Loucy (cell line): ENCODE results near the gene NR4A2.

Source experiments
- H2AFZ ChIP-seq: fragments of 200-600 bp; sonication (generic); 2 replicates; pipeline ENCODE4 v1.6.0; 2016; ENCODE audit warnings: antibody characterized with exemption, mild to moderate bottlenecking, low read length, moderate library complexity
- H3F3A ChIP-seq: fragments of 200-600 bp; 2 replicates; pipeline ENCODE4 v1.6.0; 2016; ENCODE audit warnings: antibody characterized with exemption, low read depth, mild to moderate bottlenecking
- H3K27me3 ChIP-seq: fragments of 200-600 bp; sonication (generic); 2 replicates; pipeline ENCODE4 v1.6.1; 2014; ENCODE audit warnings: low read length, mild to moderate bottlenecking; ENCODE audit not compliant: insufficient read depth, poor library complexity, severe bottlenecking
- H3K36me3 ChIP-seq: fragments of 200-600 bp; sonication (generic); 2 replicates; pipeline ENCODE4 v1.6.1; 2016; ENCODE audit warnings: low read length; ENCODE audit not compliant: insufficient read depth
- H3K4me1 ChIP-seq: fragments of 200-600 bp; sonication (generic); 2 replicates; pipeline ENCODE4 v1.5.1; 2014; ENCODE audit warnings: low read length, mild to moderate bottlenecking; ENCODE audit not compliant: insufficient read depth, poor library complexity, severe bottlenecking
- H3K4me2 ChIP-seq: fragments of 200-600 bp; sonication (generic); 2 replicates; pipeline ENCODE4 v1.6.0; 2014; ENCODE audit warnings: antibody characterized with exemption, low read length, low read depth, mild to moderate bottlenecking; ENCODE audit not compliant: poor library complexity, severe bottlenecking
- H3K4me3 ChIP-seq: fragments of 200-600 bp; sonication (generic); 2 replicates; pipeline ENCODE4 v1.5.1; 2014; ENCODE audit warnings: low read length, mild to moderate bottlenecking, mixed read lengths; ENCODE audit not compliant: poor library complexity, severe bottlenecking
- H3K79me2 ChIP-seq: fragments of 200-600 bp; sonication (generic); 2 replicates; pipeline ENCODE4 v1.6.1; 2014; ENCODE audit warnings: low read length; ENCODE audit not compliant: insufficient read depth
- H3K9ac ChIP-seq: fragments of 200-600 bp; sonication (generic); 2 replicates; pipeline ENCODE4 v1.6.0; 2014; ENCODE audit warnings: mild to moderate bottlenecking, low read depth, low read length, moderate library complexity; ENCODE audit not compliant: poor library complexity, severe bottlenecking
- H3K9me2 ChIP-seq: fragments of 200-600 bp; sonication (generic); replicated peaks from 2 replicates; pipeline ENCODE4 v1.6.1; 2016; ENCODE audit warnings: low read depth, low read length, mixed read lengths
- H3K9me3 ChIP-seq: fragments of 200-600 bp; sonication (generic); 2 replicates; pipeline ENCODE4 v1.6.1; 2014; ENCODE audit warnings: mild to moderate bottlenecking, antibody characterized with exemption, low read length, low read depth; ENCODE audit not compliant: insufficient read depth
- H4K20me1 ChIP-seq: fragments of 200-600 bp; sonication (generic); 2 replicates; pipeline ENCODE4 v1.6.0; 2014; ENCODE audit warnings: antibody characterized with exemption, low read length, mild to moderate bottlenecking; ENCODE audit not compliant: insufficient read depth, poor library complexity, severe bottlenecking
- CTCF ChIP-seq: fragments of 200-600 bp; sonication (generic); conservative IDR thresholded peaks from 2 replicates; pipeline ENCODE4 v1.5.1; 2014; ENCODE audit warnings: mild to moderate bottlenecking, antibody characterized with exemption, low read length
- EZH2phosphoT487 ChIP-seq: fragments of 200-600 bp; IDR thresholded peaks from 2 replicates; pipeline ENCODE4 v1.6.1; 2018; ENCODE audit warnings: antibody characterized with exemption, mild to moderate bottlenecking, moderate library complexity, borderline replicate concordance

The NR4A2 gene

DNA sequence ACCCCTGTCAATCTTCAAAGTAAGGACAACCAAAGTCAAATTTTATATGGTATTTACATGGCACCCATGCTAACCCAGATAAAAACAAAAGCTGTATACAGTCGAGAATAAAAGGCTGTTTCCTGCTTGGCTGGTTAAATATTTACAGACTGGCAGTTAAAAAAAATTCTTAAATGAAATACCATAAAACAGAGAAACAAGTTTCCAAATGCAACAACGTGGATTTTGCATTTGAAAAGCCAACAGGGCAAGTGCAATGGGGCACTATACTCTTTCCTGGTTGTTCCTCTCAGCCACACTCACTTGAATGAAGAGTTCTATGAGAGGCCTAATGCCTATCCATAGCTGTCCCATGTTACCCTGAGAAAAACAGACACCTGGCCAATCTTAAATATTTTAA lies 6.1 kb upstream of the NR4A2 start:
- no peak overlapping the region for H3K9ac ChIP-seq
- TF ChIP-seq EZH2phosphoT487 (no peak), CTCF (no peak)
- peak overlapping the region; percentile 84 for H3K4me2 ChIP-seq
- H3F3A ChIP-seq = peaks cover 9% of the 10 kb centered on the region; the same call in 1 of the 2 replicates
- peak overlapping the region; percentile 31 for H3K4me3 ChIP-seq
- no peaks in the 10 kb centered on the region for H3K9me2 ChIP-seq
- no peaks in the 10 kb centered on the region for H3K36me3 ChIP-seq
- H3K9me3 ChIP-seq = no peaks in the 10 kb centered on the region
- H3K4me1 ChIP-seq = peaks cover 49% of the 10 kb centered on the region
- H3K27me3 ChIP-seq = peaks cover 3% of the 10 kb centered on the region
- H4K20me1 ChIP-seq = no peaks in the 10 kb centered on the region
- peaks cover 35% of the 10 kb centered on the region for H3K79me2 ChIP-seq
- no peak overlapping the region for H2AFZ ChIP-seq

DNA sequence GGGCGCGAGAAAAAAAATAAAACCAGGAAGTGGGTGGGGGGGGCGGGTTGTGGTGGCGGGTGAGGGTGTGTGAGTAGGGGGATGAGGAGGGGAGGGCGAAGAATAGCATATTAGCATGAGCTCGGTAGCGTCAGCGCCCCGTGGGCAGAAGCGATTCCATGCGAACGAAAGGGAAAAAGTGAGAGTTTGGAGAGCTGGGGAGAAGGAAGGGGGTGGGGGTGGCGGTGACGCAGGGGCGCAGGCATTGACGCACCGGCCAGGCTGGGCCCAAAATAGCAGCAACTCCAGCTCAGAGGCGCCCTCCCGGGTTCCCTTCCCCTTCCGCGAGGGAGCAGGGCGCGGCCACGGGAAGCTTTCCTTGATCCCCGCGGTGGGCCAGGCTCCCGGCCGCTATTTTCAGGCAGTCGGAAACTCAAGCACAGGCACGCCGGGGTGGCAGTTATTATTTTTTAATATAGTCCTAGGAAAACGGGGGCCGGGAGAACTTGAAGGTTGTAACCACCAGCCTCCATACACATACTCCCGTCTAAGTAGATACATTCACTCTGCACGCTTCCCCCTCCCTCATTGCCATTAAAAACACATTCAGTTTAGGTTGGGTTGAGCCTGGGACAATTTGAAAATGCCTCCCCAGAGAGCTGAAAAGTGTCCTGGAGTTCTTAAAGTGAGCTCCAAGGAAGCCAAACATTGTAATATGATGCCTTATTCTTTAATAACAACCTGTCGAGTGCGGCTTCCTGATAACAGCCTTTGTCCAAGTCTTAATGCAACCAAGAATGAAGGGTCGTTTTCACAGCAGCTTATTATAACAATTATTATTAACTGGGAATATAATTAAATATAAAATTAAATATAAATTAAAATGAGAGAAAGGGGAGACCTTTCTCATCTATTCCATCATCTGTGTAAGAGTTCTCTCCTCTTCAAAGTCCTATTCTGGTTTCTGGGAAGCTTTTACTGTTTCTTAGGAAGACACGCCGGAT lies 2.3 kb upstream of the NR4A2 start:
- peaks cover 9% of the 10 kb centered on the region; the same call in 1 of the 2 replicates for H3F3A ChIP-seq
- H3K9me2 ChIP-seq = no peaks in the 10 kb centered on the region
- H3K36me3 ChIP-seq = no peaks in the 10 kb centered on the region
- TF ChIP-seq CTCF (no peak), EZH2phosphoT487 (no peak)
- peak overlapping the region; percentile 83 for H3K9ac ChIP-seq
- H3K27me3 ChIP-seq = no peaks in the 10 kb centered on the region
- no peaks in the 10 kb centered on the region for H4K20me1 ChIP-seq
- peaks cover 28% of the 10 kb centered on the region for H3K4me1 ChIP-seq
- H2AFZ ChIP-seq = peak overlapping the region; percentile 91
- peaks cover 19% of the 10 kb centered on the region for H3K79me2 ChIP-seq
- no peaks in the 10 kb centered on the region for H3K9me3 ChIP-seq
- peak overlapping the region; percentile 87 for H3K4me3 ChIP-seq
- peak overlapping the region; percentile 82 for H3K4me2 ChIP-seq

- peak overlapping the region; percentile 87 for H3K4me3 ChIP-seq
- no peaks in the 10 kb centered on the region for H4K20me1 ChIP-seq
- peaks cover 9% of the 10 kb centered on the region; the same call in 1 of the 2 replicates for H3F3A ChIP-seq
- peak overlapping the region; percentile 72; the same call in 1 of the 2 replicates for H2AFZ ChIP-seq
- 0 out of 2 replicates have a peak, but pooled peaks cover 13% of the 10 kb centered on the region for H3K79me2 ChIP-seq
- H3K27me3 ChIP-seq = no peaks in the 10 kb centered on the region
- H3K4me1 ChIP-seq = peaks cover 20% of the 10 kb centered on the region
- no peaks in the 10 kb centered on the region for H3K9me2 ChIP-seq
- peak overlapping the region; percentile 83 for H3K9ac ChIP-seq
- no peaks in the 10 kb centered on the region for H3K9me3 ChIP-seq
- H3K4me2 ChIP-seq = peak overlapping the region; percentile 82
- no peaks in the 10 kb centered on the region for H3K36me3 ChIP-seq
- TF ChIP-seq EZH2phosphoT487 (no peak), CTCF (no peak)
Observed at GRCh38 chr2:156333951-156334495, 1.5 kb upstream of the NR4A2 start.
